Measurements from ENCODE around the gene RORC. TPM values are rescaled to one million over a fixed set of nuclear protein-coding genes. Genes with fewer than 3 reads are reported as not detected.

Gene RORC
- polyA plus RNA-seq, 3 donors: 0.03 TPM; not detected in 2

- no peaks in the 10 kb centered on the region for H3K36me3 Mint-ChIP-seq
- Histone ChIP-seq H3K36me3 (replicated peaks in 1 of 2; ENCODE audit: control insufficient read depth in 1 of 2, insufficient read depth in 2 of 2, low read length in 2 of 2) (no peaks in the 10 kb centered on the region), H3K4me2 (replicated peaks; ENCODE audit: extremely low read depth, low read length, poor library complexity, severe bottlenecking) (no peak overlapping the region), H3K4me1 (ENCODE audit: control insufficient read depth in 1 of 2, insufficient read depth in 2 of 2, low read length in 2 of 2) (peaks cover 8 to 10% of the 10 kb centered on the region in 2 donors), H3K79me2 (ENCODE audit: insufficient read depth, low read length) (no peaks in the 10 kb centered on the region), H4K20me1 (ENCODE audit: insufficient read depth, low read length) (no peaks in the 10 kb centered on the region), H3K27ac (ENCODE audit: low read depth in 1 of 2, low read length in 2 of 2) (no peak overlapping the region), H3K9ac (ENCODE audit: insufficient read depth, low read length, poor library complexity, severe bottlenecking) (no peak overlapping the region), H3K4me3 (replicated peaks in 1 of 3; ENCODE audit: low read depth in 2 of 3, low read length in 3 of 3) (no peak overlapping the region), H2AFZ (ENCODE audit: insufficient read depth, low read depth, low read length, poor library complexity, severe bottlenecking) (no peak overlapping the region), H3K27me3 (ENCODE audit: control insufficient read depth in 2 of 2, insufficient read depth in 2 of 2, low read length in 2 of 2) (no peaks in the 10 kb centered on the region), H3K9me3 (replicated peaks in 1 of 2; ENCODE audit: control insufficient read depth in 1 of 2, insufficient read depth in 1 of 2, low read length in 2 of 2) (no peaks in the 10 kb centered on the region)
- WGBS (ENCODE audit: insufficient coverage): 91% methylated on average over 7 of the region's 8 CpGs
- H3K4me1 Mint-ChIP-seq: peaks cover 16% of the 10 kb centered on the region
- no peak for DNase-seq
- no peak for TF ChIP-seq CTCF (IDR thresholded peaks at IDR 0.05)
- no peak overlapping the region for H3K4me3 Mint-ChIP-seq
- intact Hi-C loops (cut with micrococcal nuclease): no loop called here
- H3K27me3 Mint-ChIP-seq (ENCODE audit: low read depth in 3 of 3): peaks cover 13 to 19% (median 14%) of the 10 kb centered on the region in 3 donors
- H3K9me3 Mint-ChIP-seq: no peaks in the 10 kb centered on the region
- no peak overlapping the region for H3K27ac Mint-ChIP-seq
Observed at GRCh38 chr1:151814971-151815545, 16.5 kb downstream of the RORC start.

GRCh38 chr1:151814426-151814825, 17.2 kb downstream of the RORC start:
- H3K27me3 ChIP-seq (ENCODE audit: control insufficient read depth in 2 of 2, insufficient read depth in 2 of 2, low read length in 2 of 2): no peaks in the 10 kb centered on the region
- H3K79me2 ChIP-seq (ENCODE audit: insufficient read depth, low read length): no peaks in the 10 kb centered on the region
- no peaks in the 10 kb centered on the region for H3K9me3 ChIP-seq (replicated peaks in 1 of 2; ENCODE audit: control insufficient read depth in 1 of 2, insufficient read depth in 1 of 2, low read length in 2 of 2)
- no peak overlapping the region for H3K4me3 Mint-ChIP-seq
- H2AFZ ChIP-seq (ENCODE audit: insufficient read depth, low read depth, low read length, poor library complexity, severe bottlenecking): no peak overlapping the region
- no peak overlapping the region for H3K4me2 ChIP-seq (replicated peaks; ENCODE audit: extremely low read depth, low read length, poor library complexity, severe bottlenecking)
- TF ChIP-seq CTCF (IDR thresholded peaks at IDR 0.05): no peak
- no peak overlapping the region for H3K27ac Mint-ChIP-seq
- H3K9ac ChIP-seq (ENCODE audit: insufficient read depth, low read length, poor library complexity, severe bottlenecking): no peak overlapping the region
- H3K36me3 ChIP-seq (replicated peaks in 1 of 2; ENCODE audit: control insufficient read depth in 1 of 2, insufficient read depth in 2 of 2, low read length in 2 of 2): no peaks in the 10 kb centered on the region
- no peak for DNase-seq
- H3K27me3 Mint-ChIP-seq (ENCODE audit: low read depth in 3 of 3): peaks cover 13 to 18% (median 14%) of the 10 kb centered on the region in 3 donors
- H4K20me1 ChIP-seq (ENCODE audit: insufficient read depth, low read length): no peaks in the 10 kb centered on the region
- no peaks in the 10 kb centered on the region for H3K9me3 Mint-ChIP-seq
- H3K4me1 Mint-ChIP-seq: peaks cover 21% of the 10 kb centered on the region
- intact Hi-C loops (cut with micrococcal nuclease): no loop called here
- 98% methylated on average over 15 of the region's 15 CpGs for WGBS (ENCODE audit: insufficient coverage)
- H3K36me3 Mint-ChIP-seq: no peaks in the 10 kb centered on the region
- H3K4me1 ChIP-seq (ENCODE audit: control insufficient read depth in 1 of 2, insufficient read depth in 2 of 2, low read length in 2 of 2): peaks cover 10 to 12% of the 10 kb centered on the region in 2 donors
- H3K4me3 ChIP-seq (replicated peaks in 1 of 3; ENCODE audit: low read depth in 2 of 3, low read length in 3 of 3): no peak overlapping the region
- no peak overlapping the region for H3K27ac ChIP-seq (ENCODE audit: low read depth in 1 of 2, low read length in 2 of 2)
